ENCODE data around the gene UCMA.

- TF ChIP-seq, protein P1, sequence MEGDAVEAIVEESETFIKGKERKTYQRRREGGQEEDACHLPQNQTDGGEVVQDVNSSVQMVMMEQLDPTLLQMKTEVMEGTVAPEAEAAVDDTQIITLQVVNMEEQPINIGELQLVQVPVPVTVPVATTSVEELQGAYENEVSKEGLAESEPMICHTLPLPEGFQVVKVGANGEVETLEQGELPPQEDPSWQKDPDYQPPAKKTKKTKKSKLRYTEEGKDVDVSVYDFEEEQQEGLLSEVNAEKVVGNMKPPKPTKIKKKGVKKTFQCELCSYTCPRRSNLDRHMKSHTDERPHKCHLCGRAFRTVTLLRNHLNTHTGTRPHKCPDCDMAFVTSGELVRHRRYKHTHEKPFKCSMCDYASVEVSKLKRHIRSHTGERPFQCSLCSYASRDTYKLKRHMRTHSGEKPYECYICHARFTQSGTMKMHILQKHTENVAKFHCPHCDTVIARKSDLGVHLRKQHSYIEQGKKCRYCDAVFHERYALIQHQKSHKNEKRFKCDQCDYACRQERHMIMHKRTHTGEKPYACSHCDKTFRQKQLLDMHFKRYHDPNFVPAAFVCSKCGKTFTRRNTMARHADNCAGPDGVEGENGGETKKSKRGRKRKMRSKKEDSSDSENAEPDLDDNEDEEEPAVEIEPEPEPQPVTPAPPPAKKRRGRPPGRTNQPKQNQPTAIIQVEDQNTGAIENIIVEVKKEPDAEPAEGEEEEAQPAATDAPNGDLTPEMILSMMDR (IDR thresholded peaks at IDR 0.05): peak; percentile 40
- no peak for TF ChIP-seq ZFX (IDR thresholded peaks at IDR 0.05; ENCODE audit: borderline replicate concordance)
These were observed 14.2 kb downstream of the UCMA start for GRCh38 chr10:13219685-13220670.

All from 22Rv1 (cell line).